Measurements from ENCODE around the gene MICU1. TPM values are rescaled to one million over a fixed set of nuclear protein-coding genes. Genes with fewer than 3 reads are reported as not detected.

The MICU1 gene
- total and polyA plus RNA-seq, 10 of the 15 experiments (the other 5 are each of a cell fraction or from before 2014, with no cell fraction given): 18.2 to 36.4 (median 22.2) TPM

- TF ChIP-seq E2F4 (IDR thresholded peaks at IDR 0.05; ENCODE audit: low read depth, low read length): no peak
- TF ChIP-seq ATF3 (IDR thresholded peaks at IDR 0.05; ENCODE audit: borderline replicate concordance, extremely low read depth, low read depth, low read length): no peak
- no peak for TF ChIP-seq SMC3 (IDR thresholded peaks at IDR 0.05; ENCODE audit: borderline replicate concordance, low read length)
- no peak for TF ChIP-seq RFX5 (IDR thresholded peaks at IDR 0.05; ENCODE audit: low read depth, low read length)
- no peak; the same call in 1 of the 2 replicates for TF ChIP-seq TCF7 (IDR thresholded peaks at IDR 0.05; ENCODE audit: borderline replicate concordance)
- no peak for TF ChIP-seq TBL1XR1 (IDR thresholded peaks at IDR 0.05; ENCODE audit: low read depth, low read length)
- peak; percentile 46 for TF ChIP-seq ATF7 (IDR thresholded peaks at IDR 0.05; ENCODE audit: low read depth)
- TF ChIP-seq EZH2 (IDR thresholded peaks at IDR 0.05; ENCODE audit: borderline replicate concordance, control insufficient read depth, low read depth, low read length): no peak
- TF ChIP-seq IKZF2 (IDR thresholded peaks at IDR 0.05): no peak; a peak in 2 of 4 replicates
- no peak for TF ChIP-seq CBX3 (IDR thresholded peaks at IDR 0.05; ENCODE audit: borderline replicate concordance, low read depth)
- TF ChIP-seq USF1 (IDR thresholded peaks at IDR 0.05; ENCODE audit: borderline replicate concordance, extremely low read length, insufficient read depth, low read depth, low read length): no peak
- no peak for TF ChIP-seq TARDBP (IDR thresholded peaks at IDR 0.05; ENCODE audit: borderline replicate concordance)
- TF ChIP-seq ZNF24 (IDR thresholded peaks at IDR 0.05): peak; percentile 33; the same call in 1 of the 2 replicates
- TF ChIP-seq SKIL (IDR thresholded peaks at IDR 0.05; ENCODE audit: low read depth, poor library complexity, severe bottlenecking): no peak
- TF ChIP-seq TCF3 (IDR thresholded peaks at IDR 0.05; ENCODE audit: borderline replicate concordance, insufficient read depth, low read depth, low read length): no peak
- no peak for TF ChIP-seq STAT3 (IDR thresholded peaks at IDR 0.05; ENCODE audit: low read depth, low read length)
- no peak for TF ChIP-seq EGR1 (IDR thresholded peaks at IDR 0.05; ENCODE audit: borderline replicate concordance in 1 of 2, low read depth in 2 of 2, low read length in 2 of 2)
- no peak for TF ChIP-seq NFYA (IDR thresholded peaks at IDR 0.05; ENCODE audit: borderline replicate concordance, low read depth, low read length)
- TF ChIP-seq PAX5 (IDR thresholded peaks at IDR 0.05; ENCODE audit: borderline replicate concordance, low read depth, low read length): peak; percentile 43; the same call in 1 of the 2 replicates
These were observed 75.6 kb downstream of the MICU1 start (continued) for GRCh38 chr10:72550239-72550638.

All from GM12878 (cell line).